Measurements from ENCODE around the gene SORCS2. TPM values are rescaled to one million over a fixed set of nuclear protein-coding genes. Genes with fewer than 3 reads are reported as not detected.
A peak's percentile ranks its signal among the peaks of the same experiment; 100 is the strongest.

SORCS2 gene
- total RNA-seq, 2 donors from 2014 or later, result not detected

GRCh38 chr4:7756561-7757355, 564.4 kb downstream of the SORCS2 start:
- H3K9me3 ChIP-seq (ENCODE audit: control insufficient read depth, low read length, poor library complexity, severe bottlenecking), result no peaks in the 10 kb centered on the region
- Mint-ChIP-seq H3K27me3 (no peaks in the 10 kb centered on the region), H3K36me3 (ENCODE audit: low read depth) (no peaks in the 10 kb centered on the region), H3K27ac (peak overlapping the region; percentile 94), H3K4me1 (peaks cover 15% of the 10 kb centered on the region), H3K4me3 (no peak overlapping the region)
- ATAC-seq (no peak), DNase-seq (no peak)

- no peaks in the 10 kb centered on the region for H3K27me3 Mint-ChIP-seq
- no peak overlapping the region for H3K4me3 Mint-ChIP-seq
- ATAC-seq, result no peak
- no peaks in the 10 kb centered on the region for H3K9me3 ChIP-seq (ENCODE audit: control insufficient read depth, low read length, poor library complexity, severe bottlenecking)
- no peaks in the 10 kb centered on the region for H3K36me3 Mint-ChIP-seq (ENCODE audit: low read depth)
- H3K27ac Mint-ChIP-seq, result peak overlapping the region; percentile 94
- DNase-seq, result no peak
- peaks cover 15% of the 10 kb centered on the region for H3K4me1 Mint-ChIP-seq
These were observed 565.4 kb downstream of the SORCS2 start for GRCh38 chr4:7757501-7758471.

DNA sequence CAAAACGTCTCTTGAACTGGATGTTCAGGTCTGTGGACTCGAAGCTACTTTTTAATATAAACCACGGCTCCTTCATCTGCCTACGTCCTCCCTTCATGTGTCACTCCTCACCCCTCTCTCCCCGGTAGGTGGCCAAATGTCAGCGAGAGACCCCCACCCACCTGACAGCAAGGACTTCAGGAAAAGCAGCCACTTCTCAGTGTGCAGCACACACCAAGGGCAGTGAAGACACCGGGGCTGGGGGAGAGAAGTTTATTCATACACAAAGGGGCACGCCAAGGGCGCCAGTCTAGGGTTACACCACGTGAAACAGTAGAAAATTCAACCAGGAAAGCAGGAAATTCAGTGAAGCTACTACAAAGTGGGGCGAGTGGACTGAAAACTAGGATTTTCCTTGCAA, 566.1 kb downstream of the SORCS2 start:
- no peak for ATAC-seq
- no peak for DNase-seq
- no peak overlapping the region for H3K4me3 Mint-ChIP-seq

DNA sequence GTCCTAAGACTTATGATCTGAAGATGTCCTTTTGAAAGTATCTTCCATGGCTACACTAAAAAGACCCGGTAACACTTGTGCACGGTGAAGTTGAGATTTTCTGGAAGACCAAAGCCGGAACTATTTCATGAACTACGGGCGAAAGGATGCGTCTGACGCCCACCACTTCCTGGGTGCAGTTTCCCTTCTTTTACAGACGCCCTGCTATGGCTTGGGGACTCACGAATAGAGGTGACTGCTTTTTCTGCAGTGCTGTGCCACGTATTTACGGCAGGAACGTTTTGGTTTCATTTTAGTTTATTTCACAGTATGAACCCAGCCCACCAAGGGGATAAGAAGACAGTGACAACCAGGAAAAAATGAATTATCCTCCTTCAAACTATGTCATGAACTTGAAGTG, 566.9 kb downstream of the SORCS2 start:
- peak overlapping the region; percentile 94 for H3K27ac Mint-ChIP-seq
- H3K27me3 Mint-ChIP-seq, result no peaks in the 10 kb centered on the region
- H3K4me1 Mint-ChIP-seq, result peaks cover 13% of the 10 kb centered on the region
- H3K36me3 Mint-ChIP-seq (ENCODE audit: low read depth), result no peaks in the 10 kb centered on the region
- peak overlapping the region; percentile 90 for H3K4me3 Mint-ChIP-seq
- ATAC-seq, result peak; percentile 90
- DNase-seq, result peak in 2 of 3 donors; percentile 28 to 48
- no peaks in the 10 kb centered on the region for H3K9me3 ChIP-seq (ENCODE audit: control insufficient read depth, low read length, poor library complexity, severe bottlenecking)

More for the DNA sequence above, 566.1 kb downstream of the SORCS2 start:
- Mint-ChIP-seq H3K36me3 (ENCODE audit: low read depth) (no peaks in the 10 kb centered on the region), H3K27me3 (no peaks in the 10 kb centered on the region), H3K4me1 (peaks cover 15% of the 10 kb centered on the region), H3K27ac (peak overlapping the region; percentile 94)
- no peaks in the 10 kb centered on the region for H3K9me3 ChIP-seq (ENCODE audit: control insufficient read depth, low read length, poor library complexity, severe bottlenecking)

DNA sequence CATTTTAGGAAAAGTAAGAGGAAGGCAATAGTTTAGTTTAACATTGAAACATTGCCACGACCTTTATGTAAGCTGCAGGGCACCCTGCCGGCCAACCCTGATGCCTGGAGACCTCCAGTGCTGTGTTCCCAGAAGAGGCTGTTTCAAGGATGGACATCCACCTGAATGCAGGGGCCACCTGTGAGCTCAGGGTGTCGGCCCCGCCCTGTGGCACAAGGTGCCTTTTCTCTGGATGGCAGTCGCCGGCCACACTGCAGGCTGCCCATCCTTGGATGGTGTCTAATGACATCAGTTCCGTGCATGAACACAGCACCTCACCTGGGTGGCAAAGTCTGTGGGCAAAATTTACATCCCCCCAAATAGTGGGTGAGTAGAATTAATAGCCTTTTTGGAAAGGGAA, 567.3 kb downstream of the SORCS2 start:
- H3K27me3 Mint-ChIP-seq, result no peaks in the 10 kb centered on the region
- H3K9me3 ChIP-seq (ENCODE audit: control insufficient read depth, low read length, poor library complexity, severe bottlenecking), result no peaks in the 10 kb centered on the region
- peak overlapping the region; percentile 94 for H3K27ac Mint-ChIP-seq
- H3K4me3 Mint-ChIP-seq, result peak overlapping the region; percentile 90
- DNase-seq (no peak), ATAC-seq (peak; percentile 35)
- H3K36me3 Mint-ChIP-seq (ENCODE audit: low read depth), result no peaks in the 10 kb centered on the region
- peaks cover 13% of the 10 kb centered on the region for H3K4me1 Mint-ChIP-seq

DNA sequence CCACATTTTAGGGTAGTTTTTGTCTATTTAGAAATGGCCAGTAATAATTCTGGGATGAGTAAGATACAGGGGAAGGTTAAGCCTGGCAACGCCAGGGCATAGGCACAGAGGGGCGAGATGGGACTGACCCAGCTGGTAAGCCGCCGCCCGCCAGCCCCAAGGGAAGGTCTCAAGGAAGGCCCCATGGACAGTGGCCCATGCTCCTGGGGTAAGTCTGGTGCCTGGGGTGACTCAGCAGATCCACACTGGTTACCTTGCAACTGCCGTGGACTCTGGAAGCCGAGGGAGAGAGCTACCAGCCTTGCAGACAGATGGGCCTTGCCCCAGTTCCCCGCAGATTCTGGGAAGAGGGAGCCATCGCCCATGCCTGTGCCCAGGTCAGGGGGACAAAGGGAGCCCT, 567.9 kb downstream of the SORCS2 start:
- no peak for ATAC-seq

DNA sequence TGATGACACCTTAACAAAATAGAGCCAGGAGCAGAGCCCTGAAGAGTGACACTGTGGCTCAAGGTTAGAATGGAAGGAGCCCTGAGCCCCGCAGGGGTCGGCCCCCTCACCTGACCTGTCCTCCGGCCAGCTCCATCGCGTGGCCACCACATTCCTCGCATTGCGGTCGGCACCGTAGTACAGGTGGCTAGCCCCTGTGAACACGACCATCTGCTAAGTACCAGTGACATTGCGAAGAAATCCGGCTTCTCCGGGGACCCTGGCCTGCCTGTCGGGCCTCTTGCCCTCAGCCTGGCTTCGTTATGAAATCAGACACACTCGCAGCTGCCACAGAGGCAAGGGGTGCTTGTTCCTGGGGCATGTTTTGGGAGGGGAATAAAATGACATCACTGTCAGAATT, 568.4 kb downstream of the SORCS2 start:
- no peak overlapping the region for H3K4me3 Mint-ChIP-seq
- no peaks in the 10 kb centered on the region for H3K27me3 Mint-ChIP-seq
- DNase-seq (no peak), ATAC-seq (no peak)
- peaks cover 13% of the 10 kb centered on the region for H3K4me1 Mint-ChIP-seq
- H3K36me3 Mint-ChIP-seq (ENCODE audit: low read depth), result no peaks in the 10 kb centered on the region
- no peaks in the 10 kb centered on the region for H3K9me3 ChIP-seq (ENCODE audit: control insufficient read depth, low read length, poor library complexity, severe bottlenecking)
- peak overlapping the region; percentile 94 for H3K27ac Mint-ChIP-seq

More for the DNA sequence above, 567.9 kb downstream of the SORCS2 start:
- no peaks in the 10 kb centered on the region for H3K27me3 Mint-ChIP-seq
- DNase-seq, result no peak
- H3K9me3 ChIP-seq (ENCODE audit: control insufficient read depth, low read length, poor library complexity, severe bottlenecking), result no peaks in the 10 kb centered on the region
- no peaks in the 10 kb centered on the region for H3K36me3 Mint-ChIP-seq (ENCODE audit: low read depth)
- H3K4me1 Mint-ChIP-seq, result peaks cover 13% of the 10 kb centered on the region
- H3K4me3 Mint-ChIP-seq, result peak overlapping the region; percentile 90
- H3K27ac Mint-ChIP-seq, result peak overlapping the region; percentile 94

DNA sequence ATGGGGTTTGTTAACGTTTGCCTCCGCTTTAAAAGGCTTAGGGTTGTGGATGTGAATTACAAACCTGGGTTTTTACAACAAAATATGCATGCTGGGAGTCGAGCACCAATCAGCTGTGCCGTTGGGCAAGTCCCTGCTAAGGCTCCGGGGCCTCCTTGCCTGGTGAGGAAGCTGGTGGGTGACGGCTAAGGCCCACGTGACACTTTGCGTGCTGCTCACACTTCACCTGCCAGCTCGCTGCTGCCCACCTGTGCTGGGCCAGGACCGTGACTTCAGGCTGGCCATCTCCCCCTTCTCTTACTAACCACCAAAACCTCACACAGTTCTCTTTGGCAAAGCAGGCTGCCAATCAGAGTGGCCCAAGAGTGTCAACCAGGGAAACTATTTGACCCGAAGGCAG, 569.0 kb downstream of the SORCS2 start:
- no peaks in the 10 kb centered on the region for H3K27me3 Mint-ChIP-seq
- H3K4me1 Mint-ChIP-seq, result peaks cover 13% of the 10 kb centered on the region
- DNase-seq (no peak), ATAC-seq (no peak)
- H3K4me3 Mint-ChIP-seq, result peak overlapping the region; percentile 31
- H3K36me3 Mint-ChIP-seq (ENCODE audit: low read depth), result no peaks in the 10 kb centered on the region
- H3K27ac Mint-ChIP-seq, result peak overlapping the region; percentile 84
- H3K9me3 ChIP-seq (ENCODE audit: control insufficient read depth, low read length, poor library complexity, severe bottlenecking), result no peaks in the 10 kb centered on the region

- H3K9me3 ChIP-seq (ENCODE audit: control insufficient read depth, low read length, poor library complexity, severe bottlenecking), result no peaks in the 10 kb centered on the region
- no peaks in the 10 kb centered on the region for H3K27me3 Mint-ChIP-seq
- DNase-seq, result peak in 1 of 3 donors; percentile 39
- H3K36me3 Mint-ChIP-seq (ENCODE audit: low read depth), result no peaks in the 10 kb centered on the region
- peak overlapping the region; percentile 31 for H3K4me3 Mint-ChIP-seq
- peak; percentile 63 for ATAC-seq
- H3K27ac Mint-ChIP-seq, result peak overlapping the region; percentile 84
- peaks cover 13% of the 10 kb centered on the region for H3K4me1 Mint-ChIP-seq
These were observed 569.4 kb downstream of the SORCS2 start for GRCh38 chr4:7761720-7762119.

DNA sequence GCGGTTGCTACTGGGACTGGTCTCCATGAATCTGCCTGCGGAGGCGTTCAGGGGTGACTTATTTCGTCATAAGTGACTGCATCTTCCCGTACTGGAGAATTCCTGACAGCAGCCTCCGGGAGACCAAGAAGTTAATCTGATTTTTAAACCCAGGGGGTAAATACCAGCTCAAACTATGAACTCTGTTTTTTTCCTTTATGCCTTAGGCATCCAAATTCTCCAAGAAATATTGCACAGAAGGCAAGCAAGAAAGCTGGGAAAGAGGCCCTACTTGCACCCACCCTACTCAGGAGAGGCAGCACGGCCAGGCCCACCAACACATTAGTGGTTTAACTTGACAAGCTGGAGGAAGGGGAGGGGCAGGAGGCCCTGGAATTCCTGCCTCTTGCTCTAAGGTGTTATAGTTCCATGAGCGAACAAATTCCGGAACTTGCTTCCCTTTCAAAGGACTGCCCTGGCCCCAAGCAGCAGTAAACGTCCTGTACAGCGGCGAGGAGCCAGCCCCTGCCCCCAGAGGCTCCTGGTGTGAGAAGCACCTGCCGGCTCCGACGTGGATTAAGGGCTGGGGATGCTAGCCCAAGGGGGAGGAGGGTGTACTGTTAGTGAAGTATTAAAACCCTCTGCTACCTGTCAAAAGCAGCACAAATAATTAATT, 570.2 kb downstream of the SORCS2 start:
- DNase-seq, result no peak
- ATAC-seq, result no peak
- H3K27me3 Mint-ChIP-seq, result no peaks in the 10 kb centered on the region
- peaks cover 13% of the 10 kb centered on the region for H3K4me1 Mint-ChIP-seq
- H3K9me3 ChIP-seq (ENCODE audit: control insufficient read depth, low read length, poor library complexity, severe bottlenecking), result no peaks in the 10 kb centered on the region
- H3K27ac Mint-ChIP-seq, result no peak overlapping the region
- no peak overlapping the region for H3K4me3 Mint-ChIP-seq
- no peaks in the 10 kb centered on the region for H3K36me3 Mint-ChIP-seq (ENCODE audit: low read depth)

DNA sequence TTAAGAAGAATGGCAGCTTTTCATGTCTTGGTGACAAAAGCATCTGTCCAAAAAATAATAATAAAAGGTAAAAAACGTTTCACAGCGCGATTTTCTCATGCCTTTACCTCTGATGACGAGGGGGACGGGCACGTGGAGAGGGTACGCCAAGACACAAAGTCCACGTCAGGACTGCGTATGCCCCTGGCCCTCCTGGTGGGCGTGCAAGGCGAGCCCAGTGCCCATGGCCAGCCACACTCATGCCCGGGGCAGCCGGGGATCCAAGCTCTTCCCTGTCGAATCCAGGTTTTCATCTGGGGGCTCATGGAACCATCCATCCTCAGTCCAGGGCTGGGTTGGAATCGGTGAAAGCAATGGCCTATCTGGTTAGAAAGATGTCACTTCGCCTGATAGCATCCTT, 570.8 kb downstream of the SORCS2 start:
- Mint-ChIP-seq H3K36me3 (ENCODE audit: low read depth) (no peaks in the 10 kb centered on the region), H3K27ac (peak overlapping the region; percentile 79), H3K4me3 (no peak overlapping the region), H3K4me1 (peaks cover 13% of the 10 kb centered on the region), H3K27me3 (no peaks in the 10 kb centered on the region)
- ATAC-seq (no peak), DNase-seq (no peak)
- H3K9me3 ChIP-seq (ENCODE audit: control insufficient read depth, low read length, poor library complexity, severe bottlenecking), result no peaks in the 10 kb centered on the region

- H3K27ac Mint-ChIP-seq, result peak overlapping the region; percentile 79
- DNase-seq (no peak), ATAC-seq (no peak)
- H3K36me3 Mint-ChIP-seq (ENCODE audit: low read depth), result no peaks in the 10 kb centered on the region
- H3K4me1 Mint-ChIP-seq, result peaks cover 8% of the 10 kb centered on the region
- no peak overlapping the region for H3K4me3 Mint-ChIP-seq
- H3K9me3 ChIP-seq (ENCODE audit: control insufficient read depth, low read length, poor library complexity, severe bottlenecking), result no peaks in the 10 kb centered on the region
- no peaks in the 10 kb centered on the region for H3K27me3 Mint-ChIP-seq
These were observed 571.5 kb downstream of the SORCS2 start for GRCh38 chr4:7763788-7764187.

DNA sequence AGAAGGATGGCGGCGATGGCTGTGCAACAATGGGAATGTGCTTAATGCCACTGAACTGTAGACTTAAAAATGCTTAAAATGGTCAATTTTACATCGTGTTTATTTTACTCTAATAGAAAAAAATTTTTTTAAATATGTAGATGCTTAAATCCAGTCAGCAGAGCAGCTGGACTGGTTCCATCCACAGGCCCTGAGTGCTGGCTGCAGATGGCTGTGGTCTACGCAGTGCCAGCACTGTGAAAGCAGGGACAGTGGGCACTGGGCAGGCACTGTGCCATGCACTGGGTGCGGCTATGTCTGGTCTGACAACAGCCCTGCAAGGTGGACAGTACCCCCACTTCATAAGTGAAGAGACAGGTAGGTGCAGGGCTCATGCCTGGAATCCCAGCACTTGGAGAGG, 572.1 kb downstream of the SORCS2 start:
- no peak for ATAC-seq
- no peaks in the 10 kb centered on the region for H3K9me3 ChIP-seq (ENCODE audit: control insufficient read depth, low read length, poor library complexity, severe bottlenecking)
- Mint-ChIP-seq H3K27me3 (no peaks in the 10 kb centered on the region), H3K4me3 (no peak overlapping the region), H3K4me1 (peaks cover 4% of the 10 kb centered on the region), H3K27ac (peak overlapping the region; percentile 79), H3K36me3 (ENCODE audit: low read depth) (no peaks in the 10 kb centered on the region)
- no peak for DNase-seq

Measured in T-helper 17 cell (primary cell).